Measurements from ENCODE around the gene HSH2D. TPM values are rescaled to one million over a fixed set of nuclear protein-coding genes. Genes with fewer than 3 reads are reported as not detected.

Gene HSH2D
- total and polyA plus RNA-seq, 2 of the 13 experiments (the other 11 are each of a cell fraction or from before 2014, with no cell fraction given), result 0.69 to 3.2 TPM

- TF ChIP-seq RERE (CRISPR knock-in tag; IDR thresholded peaks at IDR 0.05; ENCODE audit: low read depth), result no peak
- peak; percentile 74 for TF ChIP-seq HNF4A (CRISPR knock-in tag; IDR thresholded peaks at IDR 0.05)
- peak; percentile 36; the same call in 1 of the 2 replicates for TF ChIP-seq ZNF687 (CRISPR knock-in tag; IDR thresholded peaks at IDR 0.05)
- no peak for TF ChIP-seq ZNF263 (CRISPR knock-in tag; IDR thresholded peaks at IDR 0.05)
- 0 out of 2 replicates have a peak, but pooled peaks have one; percentile 28 for TF ChIP-seq ESRRA (CRISPR knock-in tag; IDR thresholded peaks at IDR 0.05; ENCODE audit: low read depth)
- no peak for TF ChIP-seq MAFF (IDR thresholded peaks at IDR 0.05; ENCODE audit: low read depth, low read length)
- no peak for TF ChIP-seq NFYB (CRISPR knock-in tag; IDR thresholded peaks at IDR 0.05)
- no peak for TF ChIP-seq ZNF749 (CRISPR knock-in tag; IDR thresholded peaks at IDR 0.05; ENCODE audit: borderline replicate concordance)
- TF ChIP-seq SALL1 (CRISPR knock-in tag; IDR thresholded peaks at IDR 0.05), result peak; percentile 51; the same call in 1 of the 2 replicates
- no peak for TF ChIP-seq NFRKB (IDR thresholded peaks at IDR 0.05)
- TF ChIP-seq ZNF614 (CRISPR knock-in tag; IDR thresholded peaks at IDR 0.05; ENCODE audit: borderline replicate concordance), result peak; percentile 26; the same call in 1 of the 2 replicates
- TF ChIP-seq PAXIP1 (CRISPR knock-in tag; conservative IDR thresholded peaks at IDR 0.05), result peak; percentile 33; the same call in 1 of the 2 replicates
- TF ChIP-seq HDAC2 (CRISPR knock-in tag; IDR thresholded peaks at IDR 0.05), result 0 out of 2 replicates have a peak, but pooled peaks have one; percentile 13
- TF ChIP-seq GATAD2A (CRISPR knock-in tag; IDR thresholded peaks at IDR 0.05), result no peak
- TF ChIP-seq REPIN1 (CRISPR knock-in tag; IDR thresholded peaks at IDR 0.05; ENCODE audit: borderline replicate concordance, low read depth), result 0 out of 2 replicates have a peak, but pooled peaks have one; percentile 24
- no peak for TF ChIP-seq CBX2 (IDR thresholded peaks at IDR 0.05; ENCODE audit: low read depth, low read length)
- TF ChIP-seq CBX2 (CRISPR knock-in tag; IDR thresholded peaks at IDR 0.05; ENCODE audit: low read depth), result no peak
- peak in 1 of 2 experiments; percentile 15; a peak in 1 of 4 replicates for TF ChIP-seq NR2F1 (CRISPR knock-in tag; IDR thresholded peaks at IDR 0.05)
Measured at GRCh38 chr19:16095071-16095571, 48.4 kb upstream of the HSH2D start (continued).
